Esophagus muscularis mucosa (tissue), 2 donors: ENCODE measurements around the gene TLX2.

Experiments used
- POLR2A ChIP-seq: fragments of 450-650 bp; IDR thresholded peaks from one replicate; pipeline ENCODE4 v1.6.1; 2017; ENCODE audit warnings: antibody characterized with exemption, moderate library complexity, mild to moderate bottlenecking, low read depth
- POLR2AphosphoS5 ChIP-seq, 2 donors: sonication (generic); formaldehyde crosslinking; IDR thresholded peaks; one replicate each; pipeline ENCODE4 v1.6.1; 2017; ENCODE audit warnings: antibody characterized with exemption in 2 of 2

DNA sequence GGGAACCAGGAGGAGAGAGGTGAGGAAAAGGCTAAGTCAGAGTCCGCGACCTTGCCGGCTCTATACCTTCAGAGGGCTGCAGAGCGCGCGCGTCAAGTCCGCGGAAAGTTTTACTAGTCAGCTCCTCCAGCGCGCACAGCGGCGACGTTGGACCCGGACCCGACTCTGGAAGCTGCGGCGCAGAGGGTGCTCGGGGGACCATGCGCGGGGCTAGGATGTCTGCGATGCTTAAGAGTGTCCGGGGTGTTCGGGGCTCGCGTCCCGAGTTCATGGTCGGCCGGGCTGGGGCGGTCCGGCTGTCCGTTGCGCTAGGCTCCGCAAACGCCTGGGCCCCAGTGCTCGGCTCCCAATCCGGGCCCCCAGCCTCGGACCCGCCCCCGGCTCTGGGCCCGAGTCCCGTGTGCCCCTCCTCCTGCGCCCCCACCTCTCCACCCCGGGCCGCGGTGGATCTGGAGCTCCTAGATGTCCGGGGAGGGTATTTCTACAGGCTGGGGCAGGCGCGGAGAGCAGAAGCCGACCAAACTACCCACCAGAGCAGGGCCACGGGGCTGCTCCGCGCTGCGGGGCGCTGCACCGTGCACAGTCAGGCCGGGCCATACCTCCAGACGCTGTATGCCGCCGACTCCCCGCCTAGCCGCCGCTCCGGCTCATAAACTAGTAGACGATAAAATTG, 14.8 kb upstream of the TLX2 start, which contains the start of gene LBX2:
- no peak for TF ChIP-seq POLR2AphosphoS5 (IDR thresholded peaks at IDR 0.05)
- no peak for TF ChIP-seq POLR2A
